Urothelium cell line (cell line): ENCODE results near the gene INHBA.

ENCODE experiments used
- DNase-seq: peaks from one replicate; pipeline ENCODE4 v3.0.0; 2011; ENCODE audit warnings: low spot score, mixed read lengths
- FAIRE-seq: peaks from 2 replicates; lab custom pipeline; 2011; peaks lifted over from hg19 to GRCh38; lab: Jason Lieb, UNC

INHBA gene

DNA sequence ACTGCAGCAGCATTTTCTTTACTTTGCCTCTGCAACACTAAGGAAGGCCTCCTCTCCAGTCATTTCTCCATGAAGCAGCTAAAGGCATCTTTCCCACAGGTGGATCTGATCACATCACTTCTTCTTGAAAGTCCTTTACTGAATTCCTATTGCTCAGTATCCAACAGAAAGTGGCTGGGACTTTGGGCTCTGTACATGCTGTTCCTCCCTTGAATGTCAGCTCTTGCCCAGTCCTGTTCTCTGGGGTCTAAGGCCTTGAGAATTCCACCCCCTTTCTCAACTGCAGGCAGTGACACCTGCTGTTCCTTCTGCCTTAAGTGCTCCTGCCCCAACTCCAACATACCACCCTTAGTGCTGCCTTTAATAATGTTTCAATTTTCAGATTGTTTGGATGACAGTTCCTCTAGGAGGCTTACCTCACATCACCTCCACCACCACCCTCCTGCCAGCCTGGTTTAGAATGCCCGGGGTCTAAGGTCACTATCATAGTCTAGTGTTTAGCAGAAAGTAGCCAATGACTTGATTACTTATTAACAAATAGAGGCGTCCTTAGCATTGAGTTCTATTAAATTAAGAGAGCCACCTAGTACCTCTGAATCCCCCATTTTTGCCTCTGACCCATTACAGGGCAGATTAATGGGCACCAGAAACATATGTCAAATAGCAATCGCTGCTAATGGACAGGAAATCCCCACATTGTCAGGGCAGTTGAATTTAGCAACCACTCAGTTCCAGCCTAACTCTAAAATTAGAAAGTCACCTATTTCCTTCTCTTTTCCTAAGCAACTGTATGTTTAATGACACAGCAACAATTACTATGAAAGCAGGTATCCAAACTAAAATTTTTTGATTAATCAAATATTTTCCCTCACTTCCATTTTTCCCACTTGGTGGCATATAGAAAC lies 11.4 kb downstream of the INHBA start:
- FAIRE-seq, result no peak
- DNase-seq, result no peak

DNA sequence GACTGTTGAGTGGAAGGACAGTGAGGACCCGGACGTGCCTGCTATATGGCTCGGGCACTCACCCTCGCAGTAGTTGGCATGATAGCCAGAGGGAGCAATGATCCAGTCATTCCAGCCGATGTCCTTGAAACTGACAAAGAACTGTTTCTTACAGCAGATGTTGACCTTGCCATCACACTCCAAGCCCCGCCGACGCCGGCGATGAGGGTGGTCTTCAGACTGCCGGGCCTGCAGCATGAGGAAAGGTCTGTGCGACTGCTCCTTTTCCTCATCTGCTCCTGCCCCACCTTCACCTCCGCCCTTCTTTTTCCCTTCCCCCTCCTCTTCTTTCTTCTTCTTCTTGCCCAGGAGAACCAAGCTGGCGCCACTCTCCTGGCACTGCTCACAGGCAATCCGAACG lies 13.1 kb downstream of the INHBA start:
- DNase-seq (no peak), FAIRE-seq (peak; percentile 81)

DNA sequence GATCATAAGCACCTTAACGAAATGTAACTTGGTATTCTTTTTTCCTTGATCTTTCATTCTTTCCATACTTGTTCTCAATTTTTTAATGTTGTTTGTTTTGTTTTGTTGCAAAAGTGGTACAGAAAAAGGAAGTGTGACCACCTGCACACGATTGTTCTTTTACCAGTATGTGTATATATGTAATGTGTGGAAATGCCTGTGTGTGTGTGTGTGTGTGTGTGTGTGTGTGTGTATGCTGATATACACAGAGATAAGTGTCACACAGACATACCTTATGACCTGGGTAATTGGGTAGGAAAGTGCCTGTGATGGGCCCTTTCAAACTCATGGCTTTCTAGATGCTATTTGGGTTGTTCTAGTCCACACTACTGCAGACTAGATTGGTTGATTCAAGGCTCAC lies 14.0 kb downstream of the INHBA start:
- DNase-seq (no peak), FAIRE-seq (peak; percentile 32)

DNA sequence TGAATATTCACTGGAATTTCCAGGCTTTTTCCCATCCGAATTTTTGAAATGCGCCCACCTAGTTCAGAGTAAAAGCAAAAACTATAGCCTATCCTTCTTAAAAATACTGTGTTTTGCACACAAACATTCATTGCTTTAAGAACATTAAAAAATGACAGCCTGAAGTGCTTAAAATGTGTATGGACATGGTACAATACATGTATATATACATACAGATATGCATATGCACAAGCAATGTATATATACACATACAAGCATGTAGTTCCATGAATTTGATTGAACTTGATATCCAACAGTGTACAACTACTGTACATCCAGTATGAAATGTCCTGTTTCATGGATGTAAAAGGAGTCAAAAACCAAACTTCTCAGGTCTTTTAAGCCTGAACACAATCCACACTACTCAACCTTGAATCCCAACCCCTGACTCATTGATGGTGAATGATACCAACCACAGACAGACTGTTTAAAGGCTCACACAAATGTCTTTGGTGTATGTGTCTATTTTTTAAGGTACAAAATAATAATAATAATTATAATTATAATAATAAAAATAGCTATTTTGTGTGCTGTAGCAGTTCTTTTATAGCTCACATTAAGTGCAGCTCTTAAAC lies 14.8 kb downstream of the INHBA start:
- DNase-seq (no peak), FAIRE-seq (no peak)

DNA sequence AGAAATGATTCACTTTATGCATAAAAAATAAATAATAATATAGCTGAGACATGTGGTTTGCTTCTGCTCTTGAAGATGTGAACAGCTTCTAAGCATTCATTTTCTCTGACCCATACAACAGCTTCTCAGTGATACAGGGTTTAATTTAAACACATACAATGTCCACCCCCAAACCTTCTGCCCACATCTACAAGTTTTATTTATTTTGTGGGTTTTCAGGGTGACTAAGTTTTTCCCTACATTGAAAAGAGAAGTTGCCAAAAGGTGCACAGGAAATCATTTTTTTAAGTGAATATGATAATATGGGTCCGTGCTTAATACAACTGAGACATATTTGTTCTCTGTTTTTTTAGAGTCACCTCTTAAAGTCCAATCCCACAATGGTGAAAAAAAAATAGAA lies 17.2 kb downstream of the INHBA start:
- DNase-seq (no peak), FAIRE-seq (no peak)

DNA sequence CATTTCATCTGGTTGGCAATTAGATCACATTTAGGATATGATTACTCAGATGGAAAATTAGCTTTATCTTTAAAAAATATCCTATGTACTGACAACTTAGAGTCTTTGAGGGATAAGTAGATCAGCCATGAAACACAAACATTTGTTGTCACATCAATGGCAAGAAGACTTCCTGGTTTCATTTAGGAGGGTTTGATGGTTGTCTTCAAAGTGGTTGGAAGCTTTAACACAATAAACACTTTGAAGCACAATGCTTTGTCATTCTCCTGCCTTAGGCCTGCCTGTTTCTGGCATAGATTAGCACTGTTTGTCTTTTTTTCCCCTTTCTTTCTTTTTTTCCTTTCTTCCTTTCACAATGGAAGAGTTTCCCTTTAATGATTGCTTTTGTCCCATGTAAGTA lies 20.5 kb downstream of the INHBA start:
- FAIRE-seq (no peak), DNase-seq (no peak)

DNA sequence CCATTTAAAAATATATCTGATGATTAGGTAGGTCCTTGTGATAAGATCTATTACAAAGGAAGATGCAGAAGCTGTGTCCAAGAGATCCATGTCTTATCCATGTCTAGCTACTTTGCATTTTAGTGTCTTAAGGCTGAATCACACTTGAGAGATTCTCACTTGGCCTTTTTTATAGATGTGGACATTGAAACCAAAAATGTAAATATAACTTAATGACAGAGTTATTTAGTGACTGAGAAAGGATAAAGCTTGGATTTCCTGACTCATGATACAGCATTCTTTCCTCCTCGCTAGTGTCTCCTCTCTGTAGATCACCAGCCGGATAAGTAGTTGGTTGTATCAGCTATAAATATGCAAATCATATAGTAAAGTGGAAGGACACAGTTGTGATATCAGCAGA lies 23.3 kb downstream of the INHBA start:
- no peak for DNase-seq

DNA sequence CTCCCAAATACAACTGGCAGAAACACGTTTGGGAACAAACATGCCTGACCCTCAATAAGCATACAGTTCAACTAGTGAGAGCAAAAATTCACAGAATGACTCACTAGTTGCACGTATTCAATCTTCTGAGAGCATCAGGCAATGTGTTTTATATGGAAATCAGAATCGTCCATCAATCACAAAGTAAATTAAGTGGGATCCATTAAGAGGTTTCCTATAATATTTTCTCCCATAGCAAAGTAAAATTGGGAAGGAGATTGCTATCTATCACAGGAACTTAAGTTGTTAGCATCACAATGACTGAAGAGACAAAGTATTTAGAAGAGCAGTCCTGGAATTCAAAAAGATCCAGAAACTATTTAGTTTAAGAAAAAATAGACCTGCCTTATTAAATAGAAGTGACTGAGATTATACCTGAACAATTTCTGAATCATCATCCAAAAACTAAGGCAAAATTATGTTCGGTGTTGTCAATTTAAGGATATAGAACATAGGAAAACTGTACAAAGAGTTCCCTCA lies 28.3 kb downstream of the INHBA start:
- DNase-seq, result no peak
- FAIRE-seq, result no peak

More for the DNA sequence above, 23.3 kb downstream of the INHBA start:
- no peak for FAIRE-seq

DNA sequence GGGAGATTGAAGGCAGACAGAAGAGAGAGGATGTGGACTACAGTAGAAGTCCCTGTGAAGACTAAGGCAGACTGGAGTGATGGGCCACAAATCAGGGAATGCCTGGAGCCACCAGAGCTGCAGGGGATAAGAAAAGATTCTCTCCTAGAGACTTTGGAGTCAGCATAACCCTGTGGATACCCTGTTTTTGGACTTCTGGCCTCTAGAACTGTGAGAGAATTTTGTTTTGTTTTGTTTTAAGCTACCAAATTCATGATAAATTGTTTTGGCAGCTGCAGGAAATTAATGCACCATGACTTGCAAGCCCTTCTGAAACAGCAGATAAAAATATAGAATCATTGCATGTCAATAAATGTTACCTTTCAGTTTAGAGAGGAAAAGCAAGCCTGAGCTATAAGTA lies 41.3 kb downstream of the INHBA start:
- DNase-seq, result no peak
- FAIRE-seq, result no peak

DNA sequence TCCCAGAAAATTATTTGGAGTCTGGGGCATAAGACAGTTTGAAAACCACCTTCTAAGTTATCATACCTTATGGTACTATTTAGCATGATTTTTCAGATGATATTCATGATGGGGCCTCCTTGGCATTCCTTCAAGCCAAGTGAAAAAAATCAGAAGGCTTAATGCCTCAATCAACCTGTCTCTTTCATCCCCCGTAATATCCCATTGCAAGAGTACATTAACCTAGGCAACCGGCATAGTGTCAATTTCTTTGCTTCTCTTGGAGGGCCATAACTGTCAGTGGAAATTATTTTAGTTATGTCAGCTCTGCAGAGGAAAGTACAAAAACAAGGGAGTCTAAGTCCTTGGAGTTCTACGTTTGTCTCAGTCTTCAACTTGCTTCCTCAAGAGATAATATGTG lies 43.4 kb downstream of the INHBA start:
- no peak for DNase-seq
- FAIRE-seq, result no peak

DNA sequence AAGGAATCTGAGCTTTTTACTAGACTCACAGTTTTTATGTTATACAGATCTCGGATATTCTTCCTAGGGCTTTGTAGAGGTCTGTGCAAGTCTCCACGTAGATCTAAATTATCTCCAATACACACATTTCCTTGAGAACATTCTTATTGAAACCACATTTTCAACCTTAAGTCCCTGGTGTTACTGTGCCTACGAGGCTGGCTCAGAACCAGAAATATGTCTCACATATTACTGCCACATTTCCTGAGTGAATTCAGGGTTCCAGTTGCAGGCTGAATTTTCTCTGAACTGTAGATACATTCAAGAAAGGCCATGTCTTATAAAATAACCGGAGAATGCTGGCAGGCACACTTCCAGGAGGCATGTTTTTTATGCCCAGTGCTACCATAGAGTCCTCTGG lies 46.5 kb downstream of the INHBA start:
- no peak for DNase-seq
- no peak for FAIRE-seq

DNA sequence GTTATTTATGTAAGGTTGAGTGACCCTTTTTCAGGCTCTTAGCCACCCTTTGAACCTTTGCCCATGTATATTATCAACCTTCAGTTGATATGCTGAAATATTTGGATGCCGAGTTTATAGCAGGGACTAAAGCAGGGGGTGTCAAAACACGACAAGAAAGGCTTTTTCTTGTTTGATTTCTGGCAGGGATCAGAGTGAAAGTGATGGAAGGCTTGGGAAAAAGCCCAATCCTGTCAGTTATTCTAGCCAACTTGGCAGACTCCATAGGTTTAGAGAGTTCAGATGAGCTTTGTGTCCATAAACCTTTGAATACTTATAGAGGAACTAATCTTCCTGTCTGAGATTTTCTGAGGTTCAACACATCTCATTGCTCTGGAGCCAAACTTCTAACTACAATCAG lies 47.5 kb downstream of the INHBA start:
- DNase-seq (no peak), FAIRE-seq (no peak)

DNA sequence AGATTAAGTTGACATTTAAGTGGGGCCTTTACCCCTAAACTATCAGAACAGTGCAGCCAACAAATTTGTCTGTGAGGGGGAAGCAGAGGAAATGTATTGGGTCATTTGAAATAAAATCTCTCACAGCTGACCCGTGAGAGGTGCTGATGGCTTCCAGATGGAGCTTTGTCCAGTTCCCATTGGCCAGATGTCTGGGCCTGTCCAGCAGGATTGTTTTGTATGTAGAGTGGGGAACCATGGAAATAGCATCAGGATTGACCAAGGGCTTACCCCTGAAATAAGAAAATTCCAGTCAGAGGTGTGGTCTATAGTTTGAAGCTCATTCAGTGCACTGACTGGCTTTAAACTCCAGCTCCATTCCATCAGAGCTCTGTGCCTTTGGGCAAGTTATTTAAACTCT lies 50.6 kb downstream of the INHBA start:
- FAIRE-seq, result no peak
- DNase-seq, result no peak

DNA sequence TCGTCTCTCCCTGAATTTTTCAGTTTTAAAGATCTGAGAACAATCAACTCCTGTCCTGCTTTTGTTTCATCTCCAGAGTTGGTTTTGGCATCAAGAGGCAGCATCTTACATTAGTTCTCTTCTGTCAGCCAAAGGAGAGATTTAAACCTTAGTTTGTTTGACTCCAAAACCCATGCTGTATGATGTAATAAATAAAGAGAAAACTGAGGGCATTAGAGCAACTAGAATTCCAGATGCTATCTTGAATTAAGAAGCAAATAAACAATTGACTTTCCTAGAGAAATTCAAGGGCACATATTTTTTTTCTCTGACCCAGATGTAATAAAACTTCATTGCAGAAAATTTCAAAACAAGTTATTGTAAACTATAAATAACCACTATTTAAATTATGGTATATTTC lies 54.4 kb downstream of the INHBA start:
- no peak for DNase-seq
- no peak for FAIRE-seq

DNA sequence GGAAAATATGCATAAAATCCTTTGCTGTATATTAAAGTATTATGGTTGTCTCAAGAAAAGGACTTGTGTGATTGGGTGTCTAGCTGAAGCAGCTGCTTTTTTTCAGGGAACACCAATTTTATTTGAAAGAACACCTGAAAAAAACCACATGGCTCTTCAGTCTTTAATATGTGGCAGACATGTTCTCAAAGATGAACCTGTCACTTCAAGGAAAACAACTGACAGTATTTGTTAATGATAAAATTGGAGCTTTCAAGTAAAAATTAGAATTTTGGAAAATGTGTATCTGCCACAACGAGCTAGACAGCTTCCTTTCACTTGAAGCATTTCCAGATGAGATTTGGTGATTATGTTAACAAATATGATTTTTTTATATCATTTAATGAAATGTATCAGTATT lies 59.3 kb downstream of the INHBA start:
- DNase-seq (no peak), FAIRE-seq (no peak)

DNA sequence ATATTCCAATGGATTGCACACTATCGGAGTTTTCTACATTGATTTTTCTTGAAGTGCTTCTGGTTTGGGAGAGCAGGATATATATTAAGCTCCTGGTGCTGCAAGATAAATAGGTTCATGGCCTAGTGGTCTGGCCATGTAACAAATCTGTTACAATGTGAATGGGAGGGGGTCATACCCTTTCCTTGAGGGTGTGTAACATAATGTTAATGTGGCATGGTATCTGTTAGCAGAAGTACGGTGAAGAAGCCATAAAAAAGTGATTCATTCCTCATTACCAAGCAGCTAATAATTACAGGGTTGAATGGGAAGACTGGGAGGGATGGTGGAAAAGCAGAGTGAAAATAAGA lies 61.2 kb downstream of the INHBA start:
- DNase-seq (no peak), FAIRE-seq (peak; percentile 46)

DNA sequence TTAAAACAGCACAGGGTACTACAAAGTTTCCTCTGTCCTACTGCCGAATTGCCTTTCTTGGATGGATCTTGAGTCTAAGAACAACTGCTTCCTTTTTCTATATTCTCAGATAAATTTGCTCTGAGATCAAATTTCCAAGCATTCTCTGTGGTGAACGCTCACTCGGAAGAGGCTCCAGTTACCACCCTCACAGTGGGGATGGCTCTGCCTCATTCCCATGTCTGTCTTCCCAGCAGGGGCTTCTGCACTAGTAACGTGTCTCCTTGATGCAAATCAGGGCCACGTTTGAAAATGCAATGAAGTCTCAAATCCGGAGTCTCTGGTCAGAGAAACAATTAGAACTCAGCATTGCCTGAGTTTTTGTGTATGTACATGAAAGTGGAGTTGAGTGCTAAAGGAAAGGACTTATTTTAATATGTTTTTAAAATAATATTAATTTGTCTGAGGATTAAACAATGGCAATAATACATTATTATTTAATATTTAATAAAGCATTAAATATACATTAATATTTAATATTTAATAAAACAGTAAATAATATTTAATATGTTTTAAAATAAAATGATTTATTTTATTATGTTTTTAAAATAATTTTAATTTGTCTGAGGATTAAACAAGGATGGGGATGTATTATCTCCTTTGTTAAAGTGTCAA lies 61.8 kb downstream of the INHBA start:
- no peak for DNase-seq
- FAIRE-seq, result no peak

DNA sequence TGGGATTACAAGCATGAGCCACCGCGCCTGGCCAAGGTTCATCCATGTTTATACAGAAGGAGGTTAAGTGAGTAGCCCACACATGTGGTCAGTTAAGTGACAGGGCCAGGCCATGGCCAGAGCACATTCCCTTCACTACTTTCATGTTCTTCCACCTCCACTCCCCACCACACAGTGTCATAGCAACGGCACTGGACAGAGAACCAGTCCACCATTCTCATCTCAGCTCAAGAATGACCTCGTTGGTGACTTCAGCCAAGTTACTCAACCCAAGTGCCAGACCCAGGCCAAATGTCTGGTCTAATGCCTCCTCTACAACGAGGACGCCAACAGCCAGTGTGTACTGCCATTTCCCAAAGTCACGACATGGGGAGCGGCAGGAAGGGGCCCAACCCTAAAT lies 62.4 kb downstream of the INHBA start:
- peak; percentile 63 for FAIRE-seq

DNA sequence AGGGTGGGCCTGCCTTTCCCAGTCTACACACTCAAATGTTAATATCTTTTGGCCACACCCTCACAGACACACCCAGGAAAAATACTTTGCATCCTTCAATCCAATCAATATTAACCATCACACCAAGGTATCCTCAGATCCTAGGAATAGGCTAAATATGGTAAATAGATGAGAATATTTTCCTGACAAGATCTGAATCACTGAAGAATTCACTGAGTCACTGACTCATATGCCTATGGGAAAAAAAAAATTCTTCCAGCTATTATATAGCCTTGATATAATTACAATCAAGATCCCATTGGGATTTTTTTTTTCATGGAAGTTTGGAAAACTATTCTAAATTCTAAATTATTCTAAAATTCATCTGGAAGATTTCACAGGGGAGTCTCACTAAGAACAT lies 65.8 kb downstream of the INHBA start:
- no peak for DNase-seq
- FAIRE-seq, result no peak

More for the DNA sequence above, 62.4 kb downstream of the INHBA start:
- no peak for DNase-seq
